Measurements from ENCODE around the gene KCNMB1. TPM values are rescaled to one million over a fixed set of nuclear protein-coding genes. Genes with fewer than 3 reads are reported as not detected.

KCNMB1 gene
- total and polyA plus RNA-seq, 2 experiments from 2014 or later = not detected

DNA sequence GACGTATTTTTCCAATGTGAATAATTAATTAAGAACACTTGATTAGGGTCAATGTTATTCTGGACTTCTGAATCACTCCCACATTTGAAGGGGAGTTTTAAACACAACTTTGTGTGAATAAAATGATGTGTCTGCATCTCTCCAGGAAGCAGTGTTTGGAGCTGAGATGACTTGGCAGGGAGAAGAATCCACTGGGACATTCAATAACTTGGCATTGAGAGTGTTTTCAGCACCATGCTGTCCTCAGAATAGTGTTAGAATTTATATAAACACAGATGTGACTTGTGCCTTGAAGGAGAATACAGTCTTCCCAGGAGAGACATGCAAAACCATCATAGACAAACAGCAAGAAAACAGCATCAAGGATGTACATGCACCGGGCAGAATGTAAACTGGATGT lies 32.7 kb upstream of the KCNMB1 start:
- H2AFZ ChIP-seq = no peak overlapping the region
- no peaks in the 10 kb centered on the region for H3K79me2 ChIP-seq (ENCODE audit: insufficient read depth)
- H3K4me3 ChIP-seq = no peak overlapping the region
- no peaks in the 10 kb centered on the region for H3K4me1 ChIP-seq (ENCODE audit: insufficient read depth)
- no peaks in the 10 kb centered on the region for H3K36me3 ChIP-seq (ENCODE audit: low read depth)
- H3F3A ChIP-seq (ENCODE audit: insufficient read depth) = no peaks in the 10 kb centered on the region
- H4K20me1 ChIP-seq (ENCODE audit: insufficient read depth) = no peaks in the 10 kb centered on the region
- no peak overlapping the region for H3K4me2 ChIP-seq (ENCODE audit: unreplicated experiment)
- H3K9me2 ChIP-seq (ENCODE audit: insufficient read depth) = no peaks in the 10 kb centered on the region
- H3K9me3 ChIP-seq (ENCODE audit: low read depth) = no peaks in the 10 kb centered on the region
- no peak for DNase-seq
- TF ChIP-seq EZH2phosphoT487 (IDR thresholded peaks at IDR 0.05; ENCODE audit: insufficient read depth, low read depth) = no peak
- no peak for TF ChIP-seq EZH2 (IDR thresholded peaks at IDR 0.05; ENCODE audit: insufficient read depth, poor library complexity, severe bottlenecking)
- WGBS, 2 experiments (ENCODE audit: low coverage in 1 of 2, low lambda C conversion rate in 2 of 2, missing lambda C conversion rate in 2 of 2) = 4 to 5% methylated on average over 2 of the region's 2 CpGs
- H3K9ac ChIP-seq = no peak overlapping the region
- no peak overlapping the region for H3K27ac ChIP-seq
- in situ Hi-C loops (cut with MboI) = loop anchor here (25.0 kb wide), 1 partner anchor 310 kb away; the partner anchor contains the start of gene FOXI1
- peaks cover 54% of the 10 kb centered on the region for H3K27me3 ChIP-seq (replicated peaks; ENCODE audit: insufficient read depth)

DNA sequence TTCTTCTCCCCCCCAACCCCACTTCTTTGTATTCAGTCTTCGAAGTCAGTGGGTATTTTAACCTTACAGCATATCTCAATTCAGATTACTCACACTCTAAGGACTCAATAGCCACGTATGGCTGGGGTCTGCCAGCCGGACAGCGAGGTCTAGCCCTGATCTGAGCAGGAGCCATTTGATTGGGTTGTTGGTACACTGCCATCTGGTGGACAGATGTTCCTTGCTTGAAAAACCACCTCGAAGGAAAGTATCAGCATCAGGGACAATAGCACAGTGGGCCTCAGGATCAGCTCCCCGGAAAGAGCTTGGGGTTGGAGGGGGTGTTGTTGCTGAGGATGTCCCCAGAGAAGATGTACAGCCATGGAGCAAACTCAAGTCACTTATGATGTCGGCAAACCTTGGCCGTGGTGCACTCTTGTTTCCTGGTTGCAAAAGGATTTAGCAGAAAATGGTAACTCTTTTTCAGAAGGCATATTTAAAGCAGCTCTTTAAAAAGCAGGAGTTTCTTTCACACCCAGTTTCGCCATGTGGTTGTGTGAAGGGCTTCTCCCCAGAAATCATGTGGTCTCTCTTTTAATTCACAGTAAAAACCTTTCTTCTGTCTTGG lies 31.7 kb upstream of the KCNMB1 start:
- Histone ChIP-seq H3K27me3 (replicated peaks; ENCODE audit: insufficient read depth) (peaks cover 57% of the 10 kb centered on the region), H3K9me3 (ENCODE audit: low read depth) (no peaks in the 10 kb centered on the region)
- DNase-seq = peak; percentile 72

DNA sequence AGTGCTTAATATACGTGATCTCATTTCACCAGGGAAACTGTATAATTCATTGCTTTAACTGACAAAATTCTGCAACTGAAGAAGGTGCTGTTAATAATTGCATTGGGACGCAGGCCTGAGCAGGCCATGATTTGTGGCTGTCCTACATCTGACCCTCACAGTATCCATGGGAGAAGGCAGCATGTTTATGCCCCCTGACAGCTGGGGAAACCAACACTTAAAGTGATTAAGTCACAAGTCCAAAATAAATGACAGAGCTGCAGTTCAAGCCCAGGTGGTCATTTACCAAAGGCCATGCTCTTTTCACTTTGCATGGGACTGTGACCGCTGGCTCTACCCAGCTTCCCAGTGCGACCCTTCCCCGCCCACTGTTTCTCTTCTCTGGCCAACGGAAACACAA lies 30.5 kb upstream of the KCNMB1 start:
- peaks cover 58% of the 10 kb centered on the region for H3K27me3 ChIP-seq (replicated peaks; ENCODE audit: insufficient read depth)
- no peaks in the 10 kb centered on the region for H4K20me1 ChIP-seq (ENCODE audit: insufficient read depth)
- in situ Hi-C loops (cut with MboI) = loop anchor here (5.0 to 25.0 kb wide), 2 partner anchors 192 to 307 kb away; partner anchors contain the start of gene FOXI1
- H3K4me2 ChIP-seq (ENCODE audit: unreplicated experiment) = no peak overlapping the region
- no peak overlapping the region for H2AFZ ChIP-seq
- no peaks in the 10 kb centered on the region for H3K9me3 ChIP-seq (ENCODE audit: low read depth)
- no peaks in the 10 kb centered on the region for H3K9me2 ChIP-seq (ENCODE audit: insufficient read depth)
- TF ChIP-seq EZH2 (IDR thresholded peaks at IDR 0.05; ENCODE audit: insufficient read depth, poor library complexity, severe bottlenecking) = no peak
- no peak for TF ChIP-seq EZH2phosphoT487 (IDR thresholded peaks at IDR 0.05; ENCODE audit: insufficient read depth, low read depth)
- no peaks in the 10 kb centered on the region for H3K4me1 ChIP-seq (ENCODE audit: insufficient read depth)
- no peak overlapping the region for H3K9ac ChIP-seq
- no peak overlapping the region for H3K4me3 ChIP-seq
- H3K79me2 ChIP-seq (ENCODE audit: insufficient read depth) = no peaks in the 10 kb centered on the region
- H3K27ac ChIP-seq = no peak overlapping the region
- WGBS, 2 experiments (ENCODE audit: low coverage in 1 of 2, low lambda C conversion rate in 2 of 2, missing lambda C conversion rate in 2 of 2) = 56 to 58% methylated on average over 6 of the region's 6 CpGs
- no peaks in the 10 kb centered on the region for H3F3A ChIP-seq (ENCODE audit: insufficient read depth)
- no peak for DNase-seq
- no peaks in the 10 kb centered on the region for H3K36me3 ChIP-seq (ENCODE audit: low read depth)

More for the DNA sequence above, 31.7 kb upstream of the KCNMB1 start:
- in situ Hi-C loops (cut with MboI) = loop anchor here (25.0 kb wide), 1 partner anchor 309 kb away; the partner anchor contains the start of gene FOXI1
- Histone ChIP-seq H3K9me2 (ENCODE audit: insufficient read depth) (no peaks in the 10 kb centered on the region), H4K20me1 (ENCODE audit: insufficient read depth) (no peaks in the 10 kb centered on the region), H3K79me2 (ENCODE audit: insufficient read depth) (no peaks in the 10 kb centered on the region), H3K36me3 (ENCODE audit: low read depth) (no peaks in the 10 kb centered on the region), H3K4me1 (ENCODE audit: insufficient read depth) (no peaks in the 10 kb centered on the region), H3K27ac (no peak overlapping the region), H2AFZ (no peak overlapping the region), H3K4me3 (no peak overlapping the region), H3K4me2 (ENCODE audit: unreplicated experiment) (no peak overlapping the region), H3F3A (ENCODE audit: insufficient read depth) (no peaks in the 10 kb centered on the region), H3K9ac (no peak overlapping the region)
- TF ChIP-seq EZH2phosphoT487 (IDR thresholded peaks at IDR 0.05; ENCODE audit: insufficient read depth, low read depth) = no peak
- TF ChIP-seq EZH2 (IDR thresholded peaks at IDR 0.05; ENCODE audit: insufficient read depth, poor library complexity, severe bottlenecking) = no peak
- WGBS, 2 experiments (ENCODE audit: low coverage in 1 of 2, low lambda C conversion rate in 2 of 2, missing lambda C conversion rate in 2 of 2) = 11 to 17% methylated on average over 9 of the region's 9 CpGs

DNA sequence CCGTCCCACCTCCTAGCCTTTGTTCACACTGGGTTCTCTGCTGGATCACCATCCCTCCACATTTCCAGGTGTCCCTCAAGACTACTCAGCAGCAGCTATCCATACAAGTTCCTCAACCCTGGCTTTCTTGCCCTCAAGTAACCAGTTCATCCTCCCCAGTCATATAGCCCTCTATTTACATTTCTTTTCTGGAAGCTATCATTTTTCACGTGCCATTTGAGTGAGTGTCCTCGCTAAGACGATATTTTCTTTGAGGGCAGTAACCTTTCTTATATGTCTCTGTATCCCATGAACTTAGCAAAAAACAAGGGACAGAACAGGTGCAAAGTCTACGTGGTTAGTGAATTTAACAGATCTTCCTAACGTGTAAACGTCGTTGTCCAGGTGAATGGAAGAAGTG lies 29.6 kb upstream of the KCNMB1 start:
- no peaks in the 10 kb centered on the region for H3F3A ChIP-seq (ENCODE audit: insufficient read depth)
- H3K36me3 ChIP-seq (ENCODE audit: low read depth) = no peaks in the 10 kb centered on the region
- no peaks in the 10 kb centered on the region for H3K9me2 ChIP-seq (ENCODE audit: insufficient read depth)
- H3K4me1 ChIP-seq (ENCODE audit: insufficient read depth) = no peaks in the 10 kb centered on the region
- DNase-seq = no peak
- H3K9ac ChIP-seq = no peak overlapping the region
- no peaks in the 10 kb centered on the region for H3K79me2 ChIP-seq (ENCODE audit: insufficient read depth)
- TF ChIP-seq EZH2 (IDR thresholded peaks at IDR 0.05; ENCODE audit: insufficient read depth, poor library complexity, severe bottlenecking) (no peak), EZH2phosphoT487 (IDR thresholded peaks at IDR 0.05; ENCODE audit: insufficient read depth, low read depth) (no peak)
- no peaks in the 10 kb centered on the region for H3K9me3 ChIP-seq (ENCODE audit: low read depth)
- no peak overlapping the region for H2AFZ ChIP-seq
- H3K4me3 ChIP-seq = no peak overlapping the region
- in situ Hi-C loops (cut with MboI) = loop anchor here (5.0 to 25.0 kb wide), 2 partner anchors 191 to 306 kb away; partner anchors contain the start of gene FOXI1
- no peak overlapping the region for H3K4me2 ChIP-seq (ENCODE audit: unreplicated experiment)
- WGBS, 2 experiments (ENCODE audit: low coverage in 1 of 2, low lambda C conversion rate in 2 of 2, missing lambda C conversion rate in 2 of 2) = 71 to 72% methylated on average over 8 of the region's 8 CpGs
- H3K27ac ChIP-seq = no peak overlapping the region
- H3K27me3 ChIP-seq (replicated peaks; ENCODE audit: insufficient read depth) = peaks cover 55% of the 10 kb centered on the region
- no peaks in the 10 kb centered on the region for H4K20me1 ChIP-seq (ENCODE audit: insufficient read depth)

Data from GM23248 (cell line).